Heart left ventricle (tissue), 16 donors: ENCODE measurements around the gene CCDC170. TPM values are rescaled to one million over a fixed set of nuclear protein-coding genes. Genes with fewer than 3 reads are reported as not detected.

Source experiments
- ATAC-seq, 4 donors: fragments of 200-7000 bp; cut with Tn5 transposase; one replicate each; pipeline ENCODE4 v1.9.1; 2020 to 2022; ENCODE audit warnings: moderate library complexity in 4 of 4, mild to moderate bottlenecking in 3 of 4, moderate number of reproducible peaks in 1 of 4
- DNase-seq, 5 donors: peaks; one replicate each; pipeline ENCODE4 v3.0.0-alpha.2; 2020
- H3K27ac ChIP-seq, 12 donors: fragments of 200-600 bp; sonication (generic) in 4 of 12; one replicate each; pipeline versions ENCODE4 v1.5.0 to v1.8.0; 2016 to 2022; ENCODE audit warnings: mild to moderate bottlenecking in 2 of 12
- H3K27me3 ChIP-seq, 9 donors: fragments of 200-600 bp; sonication (generic) in 2 of 9; one replicate each; pipeline versions ENCODE4 v1.5.1 to v1.8.0; 2016 to 2022; ENCODE audit warnings: mild to moderate bottlenecking in 3 of 9
- H3K36me3 ChIP-seq, 9 donors: fragments of 200-600 bp; sonication (generic) in 2 of 9; one replicate each; pipeline versions ENCODE4 v1.5.0 to v1.8.0; 2018 to 2022; ENCODE audit warnings: mild to moderate bottlenecking in 2 of 9
- H3K4me1 ChIP-seq, 12 donors: fragments of 200-600 bp; sonication (generic) in 4 of 12; one replicate each; pipeline versions ENCODE4 v1.5.0 to v1.8.0; 2016 to 2022; ENCODE audit warnings: mild to moderate bottlenecking in 3 of 12
- H3K4me3 ChIP-seq, 12 donors: fragments of 200-600 bp; sonication (generic) in 4 of 12; one replicate each; pipeline versions ENCODE4 v1.5.0 to v1.8.0; 2017 to 2022; ENCODE audit warnings: mild to moderate bottlenecking in 9 of 12, moderate library complexity in 4 of 12
- H3K9me3 ChIP-seq, 12 donors: fragments of 200-600 bp; sonication (generic) in 4 of 12; one replicate each; pipeline versions ENCODE4 v1.5.0 to v1.8.0; 2016 to 2022; ENCODE audit warnings: mild to moderate bottlenecking in 1 of 12
- CTCF ChIP-seq, 12 donors: fragments of 200-600 bp; sonication (generic) in 4 of 12; IDR thresholded peaks; one replicate each; pipeline versions ENCODE4 v1.5.0 to v1.8.0; 2018 to 2022; ENCODE audit warnings: antibody characterized with exemption in 12 of 12, mild to moderate bottlenecking in 5 of 12
- POLR2A ChIP-seq, 2 donors: fragments of 450-650 bp; IDR thresholded peaks; one replicate each; pipeline ENCODE4 v1.6.1; 2017; ENCODE audit warnings: antibody characterized with exemption in 2 of 2, mild to moderate bottlenecking in 2 of 2, moderate library complexity in 2 of 2
- WGBS, 4 donors: extraction: QIAGEN DNeasy Blood & Tissue Kit in 2 of 4; methylation state at CpG; one replicate each; pipeline versions ENCODE4 v1.1.5 to v1.1.7; 2013 to 2018; 5-methylcytosine and 5-hydroxymethylcytosine counted together
- intact Hi-C, 10 donors: fragments of 100-400 bp; cut with DNase I; formaldehyde crosslinking; loops; one replicate each; pipeline versions ENCODE4 v1.11.1 to v1.14.2; 2022
- polyA plus RNA-seq, 2 donors: library from polyadenylated mRNA; stranded (reverse); fragments of 200-250 nt; gene quantifications; one replicate each; pipeline ENCODE4 v1.2.3, GENCODE V29; 2013
- total RNA-seq, 9 donors: library from RNA; depleted of rRNA in 2 of 9; stranded (reverse); fragments of >200 nt in 2 of 9; fragmentation: NEBNext Ultra II Directional in 3 of 9; extraction: Animal tissue kit (Norgen Biotek cat#: 25700) in 3 of 9; gene quantifications; one replicate each; pipeline versions ENCODE4 v1.1.0 to v1.2.4, GENCODE V29; 2016 to 2023
- donor health status: ischemic (EF 13 %, LVEDD 7.1; RV severe dilation, severe dysfunction).
- donor health status: healthy with polysubstance abuse.
- donor health status: DM: no; HTN: yes; CAD: no.
- donor health status: DM: no; HTN: no; CAD: no.
- donor health status: ischemic (EF 25% LVEDD 6.9; RV normal size, moderate dysfunction).
- donor health status: ischemic (EF 25% LVEDD 5.7; RV mildly dilated, moderate dysfunction).
- donor health status: healthy.
- donor health status: DM: yes; HTN: yes; CAD: no.
- donor health status: ischemic (EF 35%, LVEDD 5.7; RV mildly dilated, moderate dysfunction).
- donor health status: nonischemic (EF 11% LVEDD 7.7; RV severe dilation, severe dysfunction).
- donor health status: DM: yes; HTN: yes; CAD: no.
- donor health status: PGD.
- donor health status: ischemic (EF 29% LVEDD 5.4; RV normal size, mild dysfunction).
- donor health status: nonischemic (EF 23%, LVEDD 6.1; RV moderate dilation, normal function).

CCDC170 gene
- total and polyA plus RNA-seq, 11 donors, result 0.07 to 4.4 (median 0.31) TPM

GRCh38 chr6:151609146-151609902 is 115.5 kb downstream of the CCDC170 start:
- intact Hi-C loops, result no loop called here
- peak; percentile 42 to 63 (median 50) for DNase-seq

GRCh38 chr6:151610326-151610725 is 116.5 kb downstream of the CCDC170 start:
- WGBS, 4 donors, result 42 to 63% (median 53%) methylated on average over 1 of the region's 1 CpG
- no peaks in the 10 kb centered on the region for H3K27me3 ChIP-seq
- H3K9me3 ChIP-seq, result peaks cover 0 to 18% (median 3%) of the 10 kb centered on the region in 12 donors
- intact Hi-C loops, result no loop called here
- peak overlapping the region in 4 of 12 donors; percentile 44 to 78 (median 74) for H3K27ac ChIP-seq
- no peaks in the 10 kb centered on the region for H3K36me3 ChIP-seq
- DNase-seq (no peak), ATAC-seq (no peak)
- H3K4me3 ChIP-seq, result no peak overlapping the region
- TF ChIP-seq CTCF (IDR thresholded peaks at IDR 0.05) (no peak), POLR2A (IDR thresholded peaks at IDR 0.05) (no peak)
- H3K4me1 ChIP-seq, result peaks cover 0 to 11% (median 0%) of the 10 kb centered on the region in 12 donors

More at GRCh38 chr6:151609146-151609902, 115.5 kb downstream of the CCDC170 start:
- Histone ChIP-seq H3K27ac (peak overlapping the region; percentile 32 to 87 (median 58)), H3K27me3 (no peaks in the 10 kb centered on the region), H3K4me3 (no peak overlapping the region), H3K4me1 (peaks cover 0 to 11% (median 0%) of the 10 kb centered on the region in 12 donors), H3K36me3 (no peaks in the 10 kb centered on the region), H3K9me3 (peaks cover 0 to 18% (median 3%) of the 10 kb centered on the region in 12 donors)
- TF ChIP-seq CTCF (IDR thresholded peaks at IDR 0.05) (no peak), POLR2A (IDR thresholded peaks at IDR 0.05) (no peak)
- ATAC-seq, result peak; percentile 72 to 89 (median 81)
- 40 to 67% (median 58%) methylated on average over 4 of the region's 4 CpGs for WGBS, 4 donors

- ATAC-seq (peak in 2 of 4 donors; percentile 36 to 68), DNase-seq (no peak)
- Histone ChIP-seq H3K4me1 (peaks cover 0 to 6% (median 0%) of the 10 kb centered on the region in 12 donors), H3K4me3 (no peak overlapping the region), H3K27ac (peak overlapping the region in 4 of 12 donors; percentile 14 to 49 (median 32)), H3K36me3 (no peaks in the 10 kb centered on the region), H3K27me3 (peaks cover 0 to 2% (median 0%) of the 10 kb centered on the region in 9 donors), H3K9me3 (peaks cover 0 to 5% (median 0%) of the 10 kb centered on the region in 12 donors)
- intact Hi-C loops, result no loop called here
- TF ChIP-seq POLR2A (IDR thresholded peaks at IDR 0.05) (no peak), CTCF (IDR thresholded peaks at IDR 0.05) (no peak)
- WGBS, 4 donors, result 74 to 78% (median 76%) methylated on average over 4 of the region's 4 CpGs
Measured at GRCh38 chr6:151614630-151615029, 120.8 kb downstream of the CCDC170 start.

GRCh38 chr6:151616091-151616513 is 122.3 kb downstream of the CCDC170 start:
- WGBS, 4 donors, result 39 to 47% (median 43%) methylated on average over 5 of the region's 5 CpGs
- no peaks in the 10 kb centered on the region for H3K4me1 ChIP-seq
- TF ChIP-seq POLR2A (IDR thresholded peaks at IDR 0.05), result no peak
- TF ChIP-seq CTCF (IDR thresholded peaks at IDR 0.05), result no peak
- intact Hi-C loops, result no loop called here
- no peak for ATAC-seq
- H3K36me3 ChIP-seq, result no peaks in the 10 kb centered on the region
- no peak for DNase-seq
- H3K4me3 ChIP-seq, result no peak overlapping the region
- H3K27ac ChIP-seq, result no peak overlapping the region
- peaks cover 0 to 5% (median 0%) of the 10 kb centered on the region in 12 donors for H3K9me3 ChIP-seq
- H3K27me3 ChIP-seq, result peaks cover 0 to 3% (median 0%) of the 10 kb centered on the region in 9 donors
